Choroid plexus epithelial cell (primary cell): ENCODE measurements around the gene OR4F6.
"Not testable (repeated sequence)": the region's sequence is repeated elsewhere in the genome, so short reads cannot be mapped to it uniquely, and the experiment has no call there.

Experiments
- DNase-seq: peaks from one replicate; pipeline ENCODE4 v3.0.0-alpha.2; 2010; ENCODE audit warnings: low read depth
- H3K4me3 ChIP-seq: 2 replicates; pipeline ENCODE4 v1.5.1; 2011; ENCODE audit warnings: low read depth, mild to moderate bottlenecking, control low read depth, low read length, moderate library complexity
- TF ChIP-seq, protein P1 (sequence below): conservative IDR thresholded peaks from 2 replicates; pipeline ENCODE4 v1.5.1; 2011; ENCODE audit warnings: low read depth, mild to moderate bottlenecking, control low read depth, inconsistent platforms, low read length, moderate library complexity

The OR4F6 gene

DNA sequence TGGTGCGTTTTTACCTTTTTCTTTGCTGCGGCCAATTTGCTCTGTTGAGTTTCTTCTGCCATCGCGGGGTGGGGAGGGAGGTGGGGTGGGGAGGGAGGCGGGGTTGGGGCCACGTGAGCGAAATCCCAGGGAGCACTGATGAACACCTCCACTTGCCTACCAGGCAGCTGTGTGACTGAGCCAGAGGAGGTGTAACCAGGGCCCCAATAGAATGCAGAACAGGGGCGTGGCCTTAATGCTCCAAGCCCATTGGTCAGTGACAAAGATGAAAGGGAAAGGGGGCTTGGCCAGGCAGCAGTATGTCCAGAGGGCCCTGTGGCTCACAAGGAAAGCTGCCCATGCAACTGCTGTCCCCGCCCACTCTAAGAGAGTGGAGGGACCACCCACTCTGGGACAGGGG, 21.4 kb upstream of the OR4F6 start:
- no peak for DNase-seq
- H3K4me3 ChIP-seq = no peak overlapping the region
- TF ChIP-seq, protein P1, sequence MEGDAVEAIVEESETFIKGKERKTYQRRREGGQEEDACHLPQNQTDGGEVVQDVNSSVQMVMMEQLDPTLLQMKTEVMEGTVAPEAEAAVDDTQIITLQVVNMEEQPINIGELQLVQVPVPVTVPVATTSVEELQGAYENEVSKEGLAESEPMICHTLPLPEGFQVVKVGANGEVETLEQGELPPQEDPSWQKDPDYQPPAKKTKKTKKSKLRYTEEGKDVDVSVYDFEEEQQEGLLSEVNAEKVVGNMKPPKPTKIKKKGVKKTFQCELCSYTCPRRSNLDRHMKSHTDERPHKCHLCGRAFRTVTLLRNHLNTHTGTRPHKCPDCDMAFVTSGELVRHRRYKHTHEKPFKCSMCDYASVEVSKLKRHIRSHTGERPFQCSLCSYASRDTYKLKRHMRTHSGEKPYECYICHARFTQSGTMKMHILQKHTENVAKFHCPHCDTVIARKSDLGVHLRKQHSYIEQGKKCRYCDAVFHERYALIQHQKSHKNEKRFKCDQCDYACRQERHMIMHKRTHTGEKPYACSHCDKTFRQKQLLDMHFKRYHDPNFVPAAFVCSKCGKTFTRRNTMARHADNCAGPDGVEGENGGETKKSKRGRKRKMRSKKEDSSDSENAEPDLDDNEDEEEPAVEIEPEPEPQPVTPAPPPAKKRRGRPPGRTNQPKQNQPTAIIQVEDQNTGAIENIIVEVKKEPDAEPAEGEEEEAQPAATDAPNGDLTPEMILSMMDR = no peak

DNA sequence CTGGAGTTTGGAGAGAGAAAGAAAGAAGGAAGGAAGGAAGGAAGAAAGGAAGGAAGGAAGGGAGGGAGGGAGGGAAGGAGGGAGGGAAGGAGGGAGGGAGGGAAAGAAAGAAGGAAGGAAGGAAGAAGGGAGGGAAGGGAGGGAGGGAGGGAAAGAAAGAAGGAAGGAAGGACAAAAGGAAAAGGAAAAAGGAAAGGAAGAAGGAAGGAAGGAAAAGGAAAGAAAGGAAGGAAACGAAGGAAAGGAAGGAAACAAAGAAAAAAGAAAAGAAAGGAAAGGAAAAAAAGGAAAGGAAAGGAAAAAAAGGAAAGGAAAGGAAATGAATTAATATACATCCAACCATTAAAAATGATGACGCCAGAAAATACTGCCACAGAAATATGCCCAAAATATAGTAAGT, 18.7 kb upstream of the OR4F6 start:
- no peak for DNase-seq
- H3K4me3 ChIP-seq = no peak overlapping the region
- TF ChIP-seq, protein P1 = no peak

DNA sequence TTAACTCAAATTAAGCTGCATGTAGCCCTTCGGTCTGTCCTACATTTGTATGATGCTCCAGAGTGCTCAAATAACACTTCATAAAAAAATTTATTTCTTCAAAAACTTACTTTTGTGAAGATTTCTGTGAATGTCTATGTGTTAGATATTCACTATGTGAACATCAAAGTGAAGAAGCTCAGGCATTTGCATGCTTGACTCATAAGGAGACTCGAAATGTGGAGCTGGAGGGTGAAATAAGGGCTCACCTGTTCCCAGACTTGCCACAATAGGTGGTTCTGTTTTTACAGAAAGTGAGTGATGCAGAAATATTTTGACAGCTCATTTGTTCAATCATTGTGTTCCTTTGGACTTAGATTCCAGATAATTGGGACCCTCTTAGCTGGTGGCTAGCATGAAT, 16.9 kb upstream of the OR4F6 start:
- not testable (repeated sequence) for DNase-seq, H3K4me3 ChIP-seq

DNA sequence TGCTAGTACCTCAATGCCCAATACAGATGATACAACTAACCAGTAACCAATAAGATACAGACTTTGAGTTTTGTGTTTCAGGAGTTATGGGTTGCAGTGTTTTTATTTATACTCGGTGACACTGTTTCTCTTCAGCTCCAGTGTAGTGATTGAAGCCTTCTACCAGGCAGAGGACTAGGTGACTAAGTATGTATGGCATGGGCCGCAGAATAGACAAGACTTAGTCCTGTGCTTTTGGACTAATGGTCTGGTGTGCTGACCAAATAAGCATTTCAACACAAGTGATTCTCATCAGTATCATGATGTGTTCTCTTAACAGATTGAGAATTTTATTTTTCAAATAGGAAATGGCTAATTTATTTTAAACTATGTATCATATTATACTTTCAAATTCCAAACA, 15.3 kb upstream of the OR4F6 start:
- DNase-seq, H3K4me3 ChIP-seq: not testable (repeated sequence)

DNA sequence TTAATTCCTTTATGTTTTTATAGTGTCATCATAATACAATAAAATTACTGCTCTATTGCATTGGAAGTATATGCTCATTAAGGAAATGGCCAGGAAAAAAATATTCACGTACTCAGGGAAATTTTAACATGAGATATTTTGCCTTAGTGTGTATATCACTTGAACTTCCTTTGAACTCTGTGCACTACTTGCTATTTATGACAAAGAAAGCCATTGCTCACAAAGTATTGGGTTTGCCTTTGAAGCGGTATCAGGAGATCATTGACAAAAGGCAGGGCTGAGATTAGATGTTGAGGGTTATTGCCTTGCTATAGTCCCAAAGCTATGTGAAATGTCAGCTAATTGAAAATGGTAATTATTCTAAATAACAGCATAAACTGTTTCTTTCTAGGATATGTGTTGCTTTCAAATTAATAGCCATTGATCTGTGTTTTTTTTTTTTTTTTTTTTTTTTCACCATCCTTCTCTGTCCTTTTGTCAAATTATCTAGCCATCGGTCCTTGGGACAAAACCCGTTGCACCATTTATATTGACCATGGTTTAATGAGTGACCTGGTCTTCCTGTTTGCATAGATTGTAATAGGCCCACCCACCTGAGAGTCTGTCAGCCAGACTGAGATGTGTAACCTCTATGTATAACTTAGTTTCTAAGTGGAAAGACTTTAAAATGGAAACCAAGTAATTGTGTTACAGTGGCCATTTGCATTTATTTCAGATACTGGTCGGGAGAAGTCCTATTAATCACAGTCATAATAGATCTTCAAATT, 14.6 kb upstream of the OR4F6 start:
- H3K4me3 ChIP-seq, DNase-seq: not testable (repeated sequence)

DNA sequence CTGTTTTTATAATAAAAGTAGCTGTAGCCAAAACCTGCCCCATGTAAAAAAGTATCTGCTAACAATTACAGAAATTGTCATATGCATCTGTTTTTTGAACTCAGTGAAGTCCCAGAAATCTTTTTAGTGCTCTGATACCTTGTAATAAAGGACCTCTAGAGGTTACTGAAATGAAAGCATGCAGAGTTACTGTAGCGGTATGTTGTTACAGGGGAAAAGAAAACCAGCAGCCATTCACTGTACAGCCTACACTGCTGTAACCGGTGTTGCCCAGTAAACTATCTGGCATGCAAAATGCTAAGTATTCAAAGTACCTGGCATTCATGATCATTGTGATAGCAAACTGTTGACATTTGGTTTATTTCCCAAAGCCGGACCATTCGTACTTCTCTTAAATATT, 12.6 kb upstream of the OR4F6 start:
- DNase-seq, H3K4me3 ChIP-seq: not testable (repeated sequence)

DNA sequence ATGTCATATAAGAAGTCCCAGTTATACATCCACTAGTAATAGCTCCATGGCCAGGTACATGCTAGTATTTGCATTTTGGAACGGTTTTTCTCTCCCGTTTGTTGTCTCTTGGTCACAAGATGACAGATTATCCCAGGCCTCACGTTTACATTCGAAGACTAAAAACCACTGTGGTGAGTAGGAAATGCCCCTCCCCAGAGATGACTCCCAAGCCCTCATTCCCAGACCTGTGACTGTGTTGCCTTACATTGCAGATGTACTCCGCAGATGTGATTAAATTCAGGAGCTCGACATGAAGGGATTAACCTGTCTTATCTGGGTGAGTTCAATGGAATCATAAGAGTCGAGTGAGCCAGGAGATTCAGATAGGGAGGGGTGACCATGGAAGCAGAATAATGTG, 9.3 kb upstream of the OR4F6 start:
- not testable (repeated sequence) for H3K4me3 ChIP-seq, DNase-seq

DNA sequence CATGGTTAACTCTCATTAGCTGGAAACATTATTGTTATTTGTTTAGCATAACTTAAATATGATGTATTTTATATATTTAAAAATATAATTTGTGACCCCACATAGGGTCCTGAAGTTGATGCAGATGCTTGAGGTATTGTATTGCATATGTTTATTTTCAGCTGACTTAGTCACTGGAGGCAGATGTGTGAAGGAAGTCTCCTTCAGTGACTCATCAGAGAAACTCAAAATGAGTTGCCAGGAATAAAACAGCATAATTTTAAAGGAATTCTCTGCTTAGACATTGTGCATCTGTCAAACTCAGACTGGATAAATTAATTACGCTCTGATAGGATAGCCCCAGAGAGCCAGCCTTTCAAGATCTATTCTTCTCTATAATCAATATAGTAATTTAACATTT, 7.9 kb upstream of the OR4F6 start:
- peak; percentile 70 for DNase-seq
- TF ChIP-seq, protein P1 = no peak
- no peak overlapping the region for H3K4me3 ChIP-seq

DNA sequence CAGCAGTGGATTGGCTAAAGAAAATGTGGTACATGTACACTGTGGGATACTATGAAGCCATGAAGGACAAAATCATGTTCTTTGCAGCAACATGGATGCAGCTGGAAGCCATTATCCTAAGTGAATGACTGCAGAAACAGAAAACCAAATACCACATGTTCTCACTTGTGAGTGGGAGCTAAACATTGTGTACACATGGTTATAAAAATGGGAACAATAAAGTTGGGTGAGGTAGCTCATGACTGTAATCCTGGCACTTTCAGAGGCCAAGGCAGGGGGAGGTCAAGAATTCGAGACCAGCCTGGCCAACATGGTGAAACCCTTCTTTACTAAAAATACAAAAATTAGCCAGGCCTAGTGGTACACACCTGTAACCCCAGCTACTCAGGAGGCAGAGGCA, 3.6 kb upstream of the OR4F6 start:
- DNase-seq = no peak
- no peak overlapping the region for H3K4me3 ChIP-seq
- TF ChIP-seq, protein P1 = no peak

DNA sequence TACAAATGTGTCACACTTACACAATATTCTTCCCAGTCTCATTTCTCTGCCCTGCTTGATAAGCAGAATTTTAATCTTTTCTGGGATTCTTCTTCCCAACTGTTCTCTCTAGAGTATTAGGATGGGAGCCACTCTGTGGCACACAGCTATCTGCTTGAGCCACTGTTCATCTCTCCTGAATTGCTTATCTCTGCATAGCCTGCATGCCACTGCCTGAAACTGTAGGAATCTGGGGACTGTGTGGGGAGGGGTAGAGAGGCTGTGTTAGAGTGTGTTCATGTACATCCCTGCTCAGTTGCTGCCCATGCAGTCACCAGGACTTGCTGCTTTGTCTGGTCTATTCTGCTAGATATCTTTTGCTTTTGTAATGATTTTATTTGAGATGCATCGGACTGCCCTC, 2.3 kb upstream of the OR4F6 start:
- no peak for DNase-seq
- H3K4me3 ChIP-seq = no peak overlapping the region
- TF ChIP-seq, protein P1 = no peak
